ENCODE measurements around the gene FAM171A2.

DNA sequence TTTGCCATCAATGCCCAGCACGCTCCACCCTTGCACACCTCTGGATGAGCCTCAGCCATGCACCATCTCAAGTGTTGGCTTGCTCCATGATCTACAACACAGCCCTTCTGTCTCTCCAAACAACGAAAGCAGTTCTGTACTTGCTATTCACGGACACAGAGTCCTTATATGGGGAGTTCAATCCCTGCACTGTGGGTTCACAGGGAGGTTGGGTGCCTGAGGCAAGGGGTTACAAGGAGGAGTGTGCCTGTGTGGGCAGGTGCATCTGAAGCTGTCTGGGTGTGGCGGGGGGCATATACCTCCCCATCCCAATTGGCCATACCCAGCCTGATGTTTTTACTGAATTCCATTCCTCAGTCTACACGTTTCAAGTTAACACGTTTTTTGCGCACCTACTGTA is 49.6 kb downstream of the FAM171A2 start:
- TF ChIP-seq, protein P1, sequence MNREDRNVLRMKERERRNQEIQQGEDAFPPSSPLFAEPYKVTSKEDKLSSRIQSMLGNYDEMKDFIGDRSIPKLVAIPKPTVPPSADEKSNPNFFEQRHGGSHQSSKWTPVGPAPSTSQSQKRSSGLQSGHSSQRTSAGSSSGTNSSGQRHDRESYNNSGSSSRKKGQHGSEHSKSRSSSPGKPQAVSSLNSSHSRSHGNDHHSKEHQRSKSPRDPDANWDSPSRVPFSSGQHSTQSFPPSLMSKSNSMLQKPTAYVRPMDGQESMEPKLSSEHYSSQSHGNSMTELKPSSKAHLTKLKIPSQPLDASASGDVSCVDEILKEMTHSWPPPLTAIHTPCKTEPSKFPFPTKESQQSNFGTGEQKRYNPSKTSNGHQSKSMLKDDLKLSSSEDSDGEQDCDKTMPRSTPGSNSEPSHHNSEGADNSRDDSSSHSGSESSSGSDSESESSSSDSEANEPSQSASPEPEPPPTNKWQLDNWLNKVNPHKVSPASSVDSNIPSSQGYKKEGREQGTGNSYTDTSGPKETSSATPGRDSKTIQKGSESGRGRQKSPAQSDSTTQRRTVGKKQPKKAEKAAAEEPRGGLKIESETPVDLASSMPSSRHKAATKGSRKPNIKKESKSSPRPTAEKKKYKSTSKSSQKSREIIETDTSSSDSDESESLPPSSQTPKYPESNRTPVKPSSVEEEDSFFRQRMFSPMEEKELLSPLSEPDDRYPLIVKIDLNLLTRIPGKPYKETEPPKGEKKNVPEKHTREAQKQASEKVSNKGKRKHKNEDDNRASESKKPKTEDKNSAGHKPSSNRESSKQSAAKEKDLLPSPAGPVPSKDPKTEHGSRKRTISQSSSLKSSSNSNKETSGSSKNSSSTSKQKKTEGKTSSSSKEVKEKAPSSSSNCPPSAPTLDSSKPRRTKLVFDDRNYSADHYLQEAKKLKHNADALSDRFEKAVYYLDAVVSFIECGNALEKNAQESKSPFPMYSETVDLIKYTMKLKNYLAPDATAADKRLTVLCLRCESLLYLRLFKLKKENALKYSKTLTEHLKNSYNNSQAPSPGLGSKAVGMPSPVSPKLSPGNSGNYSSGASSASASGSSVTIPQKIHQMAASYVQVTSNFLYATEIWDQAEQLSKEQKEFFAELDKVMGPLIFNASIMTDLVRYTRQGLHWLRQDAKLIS (CRISPR knock-in tag; IDR thresholded peaks at IDR 0.05; ENCODE audit: borderline replicate concordance), result no peak
- TF ChIP-seq CREB1 (CRISPR knock-in tag; IDR thresholded peaks at IDR 0.05) (no peak), EMX1 (CRISPR knock-in tag; IDR thresholded peaks at IDR 0.05) (no peak)
- TF ChIP-seq, protein P2, sequence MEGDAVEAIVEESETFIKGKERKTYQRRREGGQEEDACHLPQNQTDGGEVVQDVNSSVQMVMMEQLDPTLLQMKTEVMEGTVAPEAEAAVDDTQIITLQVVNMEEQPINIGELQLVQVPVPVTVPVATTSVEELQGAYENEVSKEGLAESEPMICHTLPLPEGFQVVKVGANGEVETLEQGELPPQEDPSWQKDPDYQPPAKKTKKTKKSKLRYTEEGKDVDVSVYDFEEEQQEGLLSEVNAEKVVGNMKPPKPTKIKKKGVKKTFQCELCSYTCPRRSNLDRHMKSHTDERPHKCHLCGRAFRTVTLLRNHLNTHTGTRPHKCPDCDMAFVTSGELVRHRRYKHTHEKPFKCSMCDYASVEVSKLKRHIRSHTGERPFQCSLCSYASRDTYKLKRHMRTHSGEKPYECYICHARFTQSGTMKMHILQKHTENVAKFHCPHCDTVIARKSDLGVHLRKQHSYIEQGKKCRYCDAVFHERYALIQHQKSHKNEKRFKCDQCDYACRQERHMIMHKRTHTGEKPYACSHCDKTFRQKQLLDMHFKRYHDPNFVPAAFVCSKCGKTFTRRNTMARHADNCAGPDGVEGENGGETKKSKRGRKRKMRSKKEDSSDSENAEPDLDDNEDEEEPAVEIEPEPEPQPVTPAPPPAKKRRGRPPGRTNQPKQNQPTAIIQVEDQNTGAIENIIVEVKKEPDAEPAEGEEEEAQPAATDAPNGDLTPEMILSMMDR (IDR thresholded peaks at IDR 0.05), result no peak
- TF ChIP-seq, protein P3, sequence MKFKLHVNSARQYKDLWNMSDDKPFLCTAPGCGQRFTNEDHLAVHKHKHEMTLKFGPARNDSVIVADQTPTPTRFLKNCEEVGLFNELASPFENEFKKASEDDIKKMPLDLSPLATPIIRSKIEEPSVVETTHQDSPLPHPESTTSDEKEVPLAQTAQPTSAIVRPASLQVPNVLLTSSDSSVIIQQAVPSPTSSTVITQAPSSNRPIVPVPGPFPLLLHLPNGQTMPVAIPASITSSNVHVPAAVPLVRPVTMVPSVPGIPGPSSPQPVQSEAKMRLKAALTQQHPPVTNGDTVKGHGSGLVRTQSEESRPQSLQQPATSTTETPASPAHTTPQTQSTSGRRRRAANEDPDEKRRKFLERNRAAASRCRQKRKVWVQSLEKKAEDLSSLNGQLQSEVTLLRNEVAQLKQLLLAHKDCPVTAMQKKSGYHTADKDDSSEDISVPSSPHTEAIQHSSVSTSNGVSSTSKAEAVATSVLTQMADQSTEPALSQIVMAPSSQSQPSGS (CRISPR knock-in tag; IDR thresholded peaks at IDR 0.05; ENCODE audit: borderline replicate concordance, low read depth), result no peak

Measured in WTC11 (cell line).